Measurements from ENCODE around the gene POLR2H. TPM values are rescaled to one million over a fixed set of nuclear protein-coding genes. Genes with fewer than 3 reads are reported as not detected.

Gene POLR2H
- total and polyA plus RNA-seq, 10 of the 15 experiments (the other 5 are each of a cell fraction or from before 2014, with no cell fraction given) = 74.2 to 357 (median 143) TPM

GRCh38 chr3:184380627-184381260 lies 19.2 kb downstream of the POLR2H start:
- ChIA-PET RAD21 (ENCODE audit: unreplicated experiment) (no interaction called here), CTCF (no interaction called here), SMC1A (ENCODE audit: uncharacterized antibody, unreplicated experiment) (no interaction called here), POLR2A (no interaction called here)
- H2AFZ ChIP-seq (ENCODE audit: control insufficient read depth, low read depth, low read length) = no peak overlapping the region
- no peaks in the 10 kb centered on the region for H3K9me3 ChIP-seq (replicated peaks; ENCODE audit: control insufficient read depth, insufficient read depth, low read length)
- intact Hi-C loops (cut with micrococcal nuclease; ENCODE audit: unreplicated experiment) (no loop called here), in situ Hi-C loops (cut with MboI) (no loop called here)
- DNase-seq (ENCODE audit: low read depth, low spot score) = no peak
- H3K27ac ChIP-seq (ENCODE audit: control insufficient read depth, insufficient read depth) = no peak overlapping the region
- no peaks in the 10 kb centered on the region for H3K36me3 ChIP-seq (ENCODE audit: control insufficient read depth in 2 of 2, insufficient read depth in 2 of 2, low read length in 1 of 2)
- no peak overlapping the region for H3K4me3 ChIP-seq
- no peaks in the 10 kb centered on the region for H3K79me2 ChIP-seq (ENCODE audit: control insufficient read depth, insufficient read depth, low read length)
- no peak for ATAC-seq
- peaks cover 17 to 21% of the 10 kb centered on the region in 2 experiments for H3K27me3 ChIP-seq (replicated peaks in 1 of 2; ENCODE audit: control insufficient read depth in 2 of 2, insufficient read depth in 2 of 2, low read length in 1 of 2)
- no peaks in the 10 kb centered on the region for H4K20me1 ChIP-seq (ENCODE audit: control insufficient read depth, insufficient read depth)
- 16% methylated on average over 29 of the region's 42 CpGs for WGBS (ENCODE audit: insufficient coverage, insufficient replicate concordance, low lambda C conversion rate, missing lambda C conversion rate)
- no peak for FAIRE-seq
- H3K4me1 ChIP-seq (ENCODE audit: control insufficient read depth, insufficient read depth, low read length) = no peaks in the 10 kb centered on the region
- no TSS peak for BruUV-seq (replicated peaks)
- H3K4me2 ChIP-seq (ENCODE audit: control insufficient read depth, insufficient read depth) = no peak overlapping the region
- peak; percentile 88 for TF ChIP-seq SUZ12 (IDR thresholded peaks at IDR 0.05; ENCODE audit: unreplicated experiment)
- TF ChIP-seq POLR2AphosphoS2 (IDR thresholded peaks at IDR 0.05; ENCODE audit: low read depth, low read length) = no peak
- TF ChIP-seq PAX8 (IDR thresholded peaks at IDR 0.05) = no peak
- TF ChIP-seq RAD51 (IDR thresholded peaks at IDR 0.05) = no peak
- TF ChIP-seq ATF3 (IDR thresholded peaks at IDR 0.05; ENCODE audit: borderline replicate concordance, extremely low read depth, low read depth, low read length) = no peak
- TF ChIP-seq NFYB (IDR thresholded peaks at IDR 0.05; ENCODE audit: insufficient read depth, low read depth, low read length) = no peak
- TF ChIP-seq FOXM1 (IDR thresholded peaks at IDR 0.05; ENCODE audit: low read depth, low read length) = no peak
- peak; percentile 78; the same call in 1 of the 2 replicates for TF ChIP-seq EZH2 (IDR thresholded peaks at IDR 0.05; ENCODE audit: borderline replicate concordance, control insufficient read depth, low read depth, low read length)
- TF ChIP-seq MAX (IDR thresholded peaks at IDR 0.05; ENCODE audit: low read depth, low read length) = no peak
- no peak for TF ChIP-seq REST (IDR thresholded peaks at IDR 0.05; ENCODE audit: low read depth, low read length)
- TF ChIP-seq EED (IDR thresholded peaks at IDR 0.05; ENCODE audit: low read depth) = no peak
- no peak for TF ChIP-seq TAF1 (IDR thresholded peaks at IDR 0.05; ENCODE audit: borderline replicate concordance, low read depth, low read length)
- no peak for TF ChIP-seq STAT1 (conservative IDR thresholded peaks at IDR 0.05)
- TF ChIP-seq DPF2 (IDR thresholded peaks at IDR 0.05) = no peak
- no peak for TF ChIP-seq PAX5 (IDR thresholded peaks at IDR 0.05; ENCODE audit: borderline replicate concordance, low read depth, low read length)
- TF ChIP-seq ZBTB4 (CRISPR knock-in tag; IDR thresholded peaks at IDR 0.05) = no peak
- no peak for TF ChIP-seq EP300 (IDR thresholded peaks at IDR 0.05; ENCODE audit: borderline replicate concordance in 1 of 2, control insufficient read depth in 1 of 2, low read depth in 2 of 2, low read length in 2 of 2)
- H3K9ac ChIP-seq (ENCODE audit: control insufficient read depth, insufficient read depth, low read length) = no peak overlapping the region

Measured in GM12878 (cell line).